GM18511 (cell line): ENCODE results near the gene ACOX3.

Experiments used
- ATAC-seq: cut with Tn5 transposase; IDR thresholded peaks from one replicate; pipeline ENCODE4 v1.9.1; 2021; ENCODE audit warnings: mild to moderate bottlenecking, moderate library complexity; ENCODE audit not compliant: unreplicated experiment

Gene ACOX3

GRCh38 chr4:8325291-8325973 lies 115.1 kb downstream of the ACOX3 start:
- ATAC-seq = no peak

GRCh38 chr4:8324640-8325239 lies 115.8 kb downstream of the ACOX3 start:
- ATAC-seq = no peak

GRCh38 chr4:8323947-8324555 lies 116.5 kb downstream of the ACOX3 start:
- no peak for ATAC-seq

- no peak for ATAC-seq
These were observed 117.5 kb downstream of the ACOX3 start for GRCh38 chr4:8322794-8323704.

- no peak for ATAC-seq
These were observed 118.8 kb downstream of the ACOX3 start for GRCh38 chr4:8321771-8322170.

GRCh38 chr4:8321220-8321619 lies 119.3 kb downstream of the ACOX3 start:
- no peak for ATAC-seq

- ATAC-seq = no peak
These were observed 120.2 kb downstream of the ACOX3 start for GRCh38 chr4:8320386-8320750.

- ATAC-seq = no peak
These were observed 120.7 kb downstream of the ACOX3 start for GRCh38 chr4:8319731-8320385.

- no peak for ATAC-seq
These were observed 121.5 kb downstream of the ACOX3 start for GRCh38 chr4:8319061-8319460.

GRCh38 chr4:8318509-8318908 lies 122.0 kb downstream of the ACOX3 start:
- no peak for ATAC-seq

- ATAC-seq = no peak
These were observed 123.0 kb downstream of the ACOX3 start for GRCh38 chr4:8317474-8317873.

GRCh38 chr4:8316911-8317351 lies 123.6 kb downstream of the ACOX3 start:
- ATAC-seq = no peak
